ENCODE measurements around the gene AASDH.

DNA sequence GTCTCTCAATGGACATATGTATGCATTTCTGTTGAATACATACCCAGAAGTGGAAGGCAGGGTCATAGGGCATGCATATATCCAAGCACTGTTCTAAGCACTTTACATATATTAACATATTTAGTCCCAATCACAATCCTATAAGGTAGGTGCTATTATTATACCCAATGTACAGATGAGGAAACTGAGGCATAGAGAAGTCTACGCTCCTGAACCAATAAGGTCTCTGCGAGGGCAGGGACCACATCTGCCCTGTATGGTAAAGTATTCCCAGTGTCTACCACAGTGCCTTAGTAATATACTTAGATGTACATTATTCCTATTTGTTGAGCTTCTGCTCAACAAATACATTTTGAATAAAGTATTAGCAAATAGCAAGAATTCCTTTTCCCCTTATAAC lies 42.9 kb upstream of the AASDH start:
- TF ChIP-seq, protein P1, sequence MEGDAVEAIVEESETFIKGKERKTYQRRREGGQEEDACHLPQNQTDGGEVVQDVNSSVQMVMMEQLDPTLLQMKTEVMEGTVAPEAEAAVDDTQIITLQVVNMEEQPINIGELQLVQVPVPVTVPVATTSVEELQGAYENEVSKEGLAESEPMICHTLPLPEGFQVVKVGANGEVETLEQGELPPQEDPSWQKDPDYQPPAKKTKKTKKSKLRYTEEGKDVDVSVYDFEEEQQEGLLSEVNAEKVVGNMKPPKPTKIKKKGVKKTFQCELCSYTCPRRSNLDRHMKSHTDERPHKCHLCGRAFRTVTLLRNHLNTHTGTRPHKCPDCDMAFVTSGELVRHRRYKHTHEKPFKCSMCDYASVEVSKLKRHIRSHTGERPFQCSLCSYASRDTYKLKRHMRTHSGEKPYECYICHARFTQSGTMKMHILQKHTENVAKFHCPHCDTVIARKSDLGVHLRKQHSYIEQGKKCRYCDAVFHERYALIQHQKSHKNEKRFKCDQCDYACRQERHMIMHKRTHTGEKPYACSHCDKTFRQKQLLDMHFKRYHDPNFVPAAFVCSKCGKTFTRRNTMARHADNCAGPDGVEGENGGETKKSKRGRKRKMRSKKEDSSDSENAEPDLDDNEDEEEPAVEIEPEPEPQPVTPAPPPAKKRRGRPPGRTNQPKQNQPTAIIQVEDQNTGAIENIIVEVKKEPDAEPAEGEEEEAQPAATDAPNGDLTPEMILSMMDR (IDR thresholded peaks at IDR 0.05): no peak
- no peak for TF ChIP-seq POLR2A (IDR thresholded peaks at IDR 0.05)
